NB4 (cell line): ENCODE data around the gene ATG3.

Source experiments
- CTCF ChIP-seq: IDR thresholded peaks from one replicate; pipeline ENCODE4 v1.5.1; 2012; ENCODE audit warnings: low read depth, low read length
- MAX ChIP-seq: IDR thresholded peaks from 2 replicates; pipeline ENCODE4 v1.6.1; 2011; ENCODE audit warnings: low read depth, low read length
- MYC ChIP-seq: IDR thresholded peaks from 2 replicates; pipeline ENCODE4 v1.6.1; 2011; ENCODE audit warnings: low read depth, low read length
- POLR2A ChIP-seq: IDR thresholded peaks from 2 replicates; pipeline ENCODE4 v1.6.1; 2011; ENCODE audit warnings: mild to moderate bottlenecking; ENCODE audit not compliant: insufficient read length; ENCODE audit errors: extremely low read depth

- TF ChIP-seq CTCF (peak; percentile 41), MAX (no peak), POLR2A (no peak), MYC (no peak)
Measured at GRCh38 chr3:112582244-112582874, 20.6 kb upstream of the ATG3 start.
